Caco-2 (cell line): Measurements from ENCODE around the gene HEPHL1. TPM values are rescaled to one million over a fixed set of nuclear protein-coding genes. Genes with fewer than 3 reads are reported as not detected.

ENCODE experiments used
- BruUV-seq: library from RNA; stranded (reverse); fragments of 400-500 nt; replicated peaks from 2 replicates; lab custom pipeline; 2021; lab: Mats Ljungman, UMichigan
- CTCF ChIA-PET: fragments of 300-600 bp; sonication (Branson Sonifier 250); formaldehyde crosslinking; loops from one replicate; lab custom pipeline; 2022; ENCODE audit warnings: antibody characterized with exemption; lab: Charles Lee
- POLR2A ChIA-PET: fragments of 300-600 bp; sonication (Branson Sonifier 250); formaldehyde crosslinking; loops from one replicate; lab custom pipeline; 2022; ENCODE audit warnings: antibody characterized with exemption; lab: Charles Lee
- DNase-seq, 2 experiments: peaks; one replicate each; pipeline versions ENCODE4 v3.0.0 to v3.0.0-alpha.2; 2020 to 2022
- H3K27me3 ChIP-seq: replicated peaks from 2 replicates; pipeline ENCODE4 v1.6.0; 2011; ENCODE audit warnings: low read length; ENCODE audit not compliant: control insufficient read depth, insufficient read depth
- H3K36me3 ChIP-seq: 2 replicates; pipeline ENCODE4 v1.5.1; 2011; ENCODE audit warnings: low read length; ENCODE audit not compliant: control insufficient read depth, insufficient read depth
- H3K4me1 ChIP-seq: fragments of 250-450 bp; sonication (Bioruptor Pico); 2 replicates; pipeline ENCODE4 v1.5.1; 2020; ENCODE audit warnings: mild to moderate bottlenecking
- H3K4me3 ChIP-seq: 2 replicates; pipeline ENCODE4 v1.5.1; 2011; ENCODE audit warnings: low read depth, mild to moderate bottlenecking, control low read depth, low read length
- H3K9me3 ChIP-seq: fragments of 250-450 bp; sonication (Bioruptor Pico); 2 replicates; pipeline ENCODE4 v1.5.1; 2020; ENCODE audit warnings: mild to moderate bottlenecking, moderate library complexity
- H3K27ac Mint-ChIP-seq: one replicate; pipeline ENCODE4 v1.8.0; 2022; ENCODE audit warnings: mixed read lengths; ENCODE audit not compliant: unreplicated experiment
- H3K27me3 Mint-ChIP-seq: one replicate; pipeline ENCODE4 v1.8.0; 2022; ENCODE audit warnings: mixed read lengths; ENCODE audit not compliant: insufficient read depth, unreplicated experiment
- H3K36me3 Mint-ChIP-seq: one replicate; pipeline ENCODE4 v1.8.0; 2022; ENCODE audit warnings: mild to moderate bottlenecking, mixed read lengths; ENCODE audit not compliant: insufficient read depth, unreplicated experiment
- H3K4me1 Mint-ChIP-seq: one replicate; pipeline ENCODE4 v1.8.0; 2022; ENCODE audit warnings: low read depth, mixed read lengths; ENCODE audit not compliant: unreplicated experiment
- H3K4me3 Mint-ChIP-seq: one replicate; pipeline ENCODE4 v1.8.0; 2022; ENCODE audit warnings: mild to moderate bottlenecking, moderate library complexity, mixed read lengths; ENCODE audit not compliant: unreplicated experiment
- H3K9me3 Mint-ChIP-seq: one replicate; pipeline ENCODE4 v1.8.0; 2022; ENCODE audit warnings: mixed read lengths; ENCODE audit not compliant: unreplicated experiment
- intact Hi-C: fragments of 100-400 bp; cut with micrococcal nuclease; formaldehyde crosslinking; loops from one replicate; pipeline ENCODE4 v1.10.0; 2022; ENCODE audit not compliant: unreplicated experiment
- total RNA-seq: library from RNA; stranded (reverse); gene quantifications from 2 replicates; pipeline ENCODE4 v1.2.3, GENCODE V29; 2022
- TF ChIP-seq, protein P1 (sequence below), 2 experiments: fragments of 200-600 bp in 1 of 2; IDR thresholded peaks; 1 replicate in 1 of 2; 2 replicates in 1 of 2; pipeline versions ENCODE4 v1.5.1 to v1.8.0; 2011 to 2022; ENCODE audit warnings: antibody characterized with exemption in 1 of 2, control low read depth in 1 of 2, inconsistent platforms in 1 of 2, low read depth in 1 of 2, low read length in 1 of 2, mild to moderate bottlenecking in 1 of 2, moderate library complexity in 1 of 2; ENCODE audit not compliant: insufficient read depth in 1 of 2, severe bottlenecking in 1 of 2, unreplicated experiment in 1 of 2

HEPHL1 gene
- total RNA-seq, 1 experiment from 2014 or later = not detected

DNA sequence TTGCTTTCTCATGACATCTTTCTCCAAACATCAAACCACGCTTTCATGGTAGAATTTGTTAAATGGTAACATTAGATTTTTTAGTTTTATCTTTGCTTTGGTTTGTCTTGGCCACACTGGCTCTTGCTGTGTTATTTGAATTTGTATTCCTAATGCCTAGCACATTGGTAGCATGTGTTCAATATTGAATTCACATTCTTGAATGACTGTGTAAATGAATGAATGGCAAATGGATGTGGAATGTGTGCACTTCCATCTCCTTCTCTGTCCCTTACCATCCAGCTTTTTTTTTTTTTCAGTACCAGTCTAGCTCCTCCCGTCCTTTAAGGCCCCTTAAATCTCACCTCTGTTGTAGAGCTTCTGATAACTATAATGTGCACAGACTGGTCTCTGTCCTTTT, 41.2 kb downstream of the HEPHL1 start:
- H3K9me3 ChIP-seq = no peaks in the 10 kb centered on the region
- intact Hi-C loops = no loop called here
- H3K27me3 Mint-ChIP-seq = peaks cover 8% of the 10 kb centered on the region
- H3K36me3 Mint-ChIP-seq = no peaks in the 10 kb centered on the region
- TF ChIP-seq, protein P1, sequence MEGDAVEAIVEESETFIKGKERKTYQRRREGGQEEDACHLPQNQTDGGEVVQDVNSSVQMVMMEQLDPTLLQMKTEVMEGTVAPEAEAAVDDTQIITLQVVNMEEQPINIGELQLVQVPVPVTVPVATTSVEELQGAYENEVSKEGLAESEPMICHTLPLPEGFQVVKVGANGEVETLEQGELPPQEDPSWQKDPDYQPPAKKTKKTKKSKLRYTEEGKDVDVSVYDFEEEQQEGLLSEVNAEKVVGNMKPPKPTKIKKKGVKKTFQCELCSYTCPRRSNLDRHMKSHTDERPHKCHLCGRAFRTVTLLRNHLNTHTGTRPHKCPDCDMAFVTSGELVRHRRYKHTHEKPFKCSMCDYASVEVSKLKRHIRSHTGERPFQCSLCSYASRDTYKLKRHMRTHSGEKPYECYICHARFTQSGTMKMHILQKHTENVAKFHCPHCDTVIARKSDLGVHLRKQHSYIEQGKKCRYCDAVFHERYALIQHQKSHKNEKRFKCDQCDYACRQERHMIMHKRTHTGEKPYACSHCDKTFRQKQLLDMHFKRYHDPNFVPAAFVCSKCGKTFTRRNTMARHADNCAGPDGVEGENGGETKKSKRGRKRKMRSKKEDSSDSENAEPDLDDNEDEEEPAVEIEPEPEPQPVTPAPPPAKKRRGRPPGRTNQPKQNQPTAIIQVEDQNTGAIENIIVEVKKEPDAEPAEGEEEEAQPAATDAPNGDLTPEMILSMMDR (IDR thresholded peaks at IDR 0.05; ENCODE audit: insufficient read depth in 1 of 2, low read depth in 1 of 2, low read length in 1 of 2, severe bottlenecking in 1 of 2, unreplicated experiment in 1 of 2) = no peak
- peaks cover 13% of the 10 kb centered on the region for H3K4me1 ChIP-seq
- ChIA-PET CTCF (no interaction called here), POLR2A (no interaction called here)
- H3K36me3 ChIP-seq = no peaks in the 10 kb centered on the region
- BruUV-seq = no TSS peak
- H3K27me3 ChIP-seq = no peaks in the 10 kb centered on the region
- no peak overlapping the region for H3K27ac Mint-ChIP-seq
- DNase-seq = no peak
- no peaks in the 10 kb centered on the region for H3K9me3 Mint-ChIP-seq
- H3K4me3 Mint-ChIP-seq = no peak overlapping the region
- peaks cover 9% of the 10 kb centered on the region for H3K4me1 Mint-ChIP-seq
- H3K4me3 ChIP-seq = no peak overlapping the region

DNA sequence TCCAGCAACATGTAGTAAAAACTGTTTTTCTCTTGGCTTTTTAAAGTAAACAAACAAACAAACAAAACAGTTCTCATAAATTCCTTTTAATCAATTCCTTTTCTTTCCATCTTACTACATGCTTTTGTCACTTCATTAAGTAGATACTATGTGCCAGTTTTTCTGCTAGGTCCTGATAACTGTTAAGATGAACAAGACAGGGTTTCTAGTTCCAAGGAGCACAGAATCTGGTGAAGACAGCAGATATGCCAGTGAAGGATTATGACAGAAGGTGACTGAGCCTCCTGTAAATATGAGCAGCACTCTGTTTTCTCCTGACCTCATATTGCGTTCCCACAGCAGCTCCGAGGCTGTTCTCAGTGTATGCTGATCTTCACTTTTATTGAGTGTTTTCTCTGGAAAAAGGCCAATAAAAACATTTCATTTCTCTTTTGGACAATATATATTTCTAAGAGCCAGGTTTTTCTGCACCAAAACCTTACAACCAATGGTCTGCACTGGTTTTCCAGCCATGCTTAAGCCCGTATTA, 45.8 kb downstream of the HEPHL1 start:
- H3K4me3 ChIP-seq = no peak overlapping the region
- ChIA-PET CTCF (no interaction called here), POLR2A (no interaction called here)
- Mint-ChIP-seq H3K27me3 (no peaks in the 10 kb centered on the region), H3K4me3 (no peak overlapping the region), H3K9me3 (no peaks in the 10 kb centered on the region), H3K36me3 (no peaks in the 10 kb centered on the region), H3K4me1 (no peaks in the 10 kb centered on the region), H3K27ac (no peak overlapping the region)
- intact Hi-C loops = no loop called here
- TF ChIP-seq, protein P1 (IDR thresholded peaks at IDR 0.05; ENCODE audit: insufficient read depth in 1 of 2, low read depth in 1 of 2, low read length in 1 of 2, severe bottlenecking in 1 of 2, unreplicated experiment in 1 of 2) = no peak
- no TSS peak for BruUV-seq
- no peaks in the 10 kb centered on the region for H3K27me3 ChIP-seq
- no peaks in the 10 kb centered on the region for H3K4me1 ChIP-seq
- no peaks in the 10 kb centered on the region for H3K9me3 ChIP-seq
- no peak for DNase-seq
- H3K36me3 ChIP-seq = no peaks in the 10 kb centered on the region

DNA sequence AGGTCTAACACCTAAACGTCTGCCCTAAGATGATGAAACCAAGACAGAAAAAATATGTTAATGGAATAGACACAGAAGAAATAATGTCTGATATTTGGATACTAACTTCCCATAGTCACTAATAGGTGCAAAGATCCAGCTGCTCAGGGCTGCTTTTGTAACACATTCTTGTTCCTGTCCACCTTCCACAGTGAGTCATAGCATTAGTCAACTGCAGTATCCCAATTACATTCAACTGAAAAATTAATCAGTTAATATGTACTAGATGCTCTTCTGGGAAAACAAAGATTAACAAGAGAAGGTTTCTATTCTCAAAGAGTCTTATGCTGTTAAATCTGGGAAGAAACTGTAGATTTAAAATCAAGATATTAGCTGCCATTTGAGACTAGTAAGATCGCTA, 47.6 kb downstream of the HEPHL1 start:
- TF ChIP-seq, protein P1 (IDR thresholded peaks at IDR 0.05; ENCODE audit: insufficient read depth in 1 of 2, low read depth in 1 of 2, low read length in 1 of 2, severe bottlenecking in 1 of 2, unreplicated experiment in 1 of 2) = no peak
- Mint-ChIP-seq H3K36me3 (no peaks in the 10 kb centered on the region), H3K27me3 (no peaks in the 10 kb centered on the region), H3K4me3 (no peak overlapping the region), H3K9me3 (no peaks in the 10 kb centered on the region), H3K4me1 (no peaks in the 10 kb centered on the region), H3K27ac (no peak overlapping the region)
- BruUV-seq = no TSS peak
- Histone ChIP-seq H3K4me1 (no peaks in the 10 kb centered on the region), H3K27me3 (no peaks in the 10 kb centered on the region), H3K9me3 (no peaks in the 10 kb centered on the region), H3K4me3 (no peak overlapping the region), H3K36me3 (no peaks in the 10 kb centered on the region)
- ChIA-PET POLR2A (no interaction called here), CTCF (no interaction called here)
- intact Hi-C loops = no loop called here
- no peak for DNase-seq
